Tibial nerve (tissue), 4 donors: Measurements from ENCODE around the gene BTBD9. TPM values are rescaled to one million over a fixed set of nuclear protein-coding genes. Genes with fewer than 3 reads are reported as not detected.

Source experiments
- DNase-seq, 2 donors: peaks; one replicate each; pipeline ENCODE4 v3.0.0-alpha.2; 2019; ENCODE audit warnings: low spot score in 2 of 2
- H3K27ac ChIP-seq, 4 donors: fragments of 200-600 bp; sonication (generic) in 3 of 4; one replicate each; pipeline ENCODE4 v1.5.1; 2017 to 2019; ENCODE audit warnings: mild to moderate bottlenecking in 1 of 4
- H3K27me3 ChIP-seq, 2 donors: fragments of 200-600 bp; sonication (generic) in 1 of 2; one replicate each; pipeline versions ENCODE4 v1.5.1 to v1.6.0; 2017 to 2019
- H3K36me3 ChIP-seq, 3 donors: fragments of 200-600 bp; sonication (generic); one replicate each; pipeline ENCODE4 v1.5.1; 2018 to 2019
- H3K4me1 ChIP-seq, 4 donors: fragments of 200-600 bp; sonication (generic) in 3 of 4; one replicate each; pipeline ENCODE4 v1.5.1; 2017 to 2019
- H3K4me3 ChIP-seq, 4 donors: fragments of 200-600 bp; sonication (generic) in 3 of 4; one replicate each; pipeline ENCODE4 v1.5.1; 2017 to 2019; ENCODE audit warnings: mild to moderate bottlenecking in 1 of 4, moderate library complexity in 1 of 4
- H3K9me3 ChIP-seq, 4 donors: fragments of 200-600 bp; sonication (generic) in 3 of 4; one replicate each; pipeline ENCODE4 v1.5.1; 2017 to 2019
- EP300 ChIP-seq, 2 donors: sonication (generic); formaldehyde crosslinking; IDR thresholded peaks; one replicate each; pipeline ENCODE4 v1.6.1; 2017; ENCODE audit warnings: antibody characterized with exemption in 2 of 2, mild to moderate bottlenecking in 1 of 2
- POLR2A ChIP-seq, 2 donors: fragments of 450-650 bp; IDR thresholded peaks; one replicate each; pipeline ENCODE4 v1.6.1; 2017; ENCODE audit warnings: antibody characterized with exemption in 2 of 2, mild to moderate bottlenecking in 2 of 2, moderate library complexity in 2 of 2
- WGBS, 2 donors: methylation state at CpG; one replicate each; pipeline ENCODE4 v1.1.5; 2018; 5-methylcytosine and 5-hydroxymethylcytosine counted together
- total RNA-seq, 4 donors: library from RNA; depleted of rRNA; stranded (reverse); fragments of >200 nt; gene quantifications; one replicate each; pipeline ENCODE4 v1.1.0, GENCODE V29; 2016
- TF ChIP-seq, protein P1 (sequence below), 5 experiments: fragments of 200-600 bp in 3 of 5; fragments of 450-650 bp in 2 of 5; sonication (generic) in 3 of 5; IDR thresholded peaks; one replicate each; pipeline ENCODE4 v1.5.1; 2016 to 2019; ENCODE audit warnings: antibody characterized with exemption in 5 of 5, mild to moderate bottlenecking in 3 of 5, moderate library complexity in 2 of 5

BTBD9 gene
- total RNA-seq, 4 donors from 2014 or later = 7.5 to 23.9 (median 10.7) TPM

DNA sequence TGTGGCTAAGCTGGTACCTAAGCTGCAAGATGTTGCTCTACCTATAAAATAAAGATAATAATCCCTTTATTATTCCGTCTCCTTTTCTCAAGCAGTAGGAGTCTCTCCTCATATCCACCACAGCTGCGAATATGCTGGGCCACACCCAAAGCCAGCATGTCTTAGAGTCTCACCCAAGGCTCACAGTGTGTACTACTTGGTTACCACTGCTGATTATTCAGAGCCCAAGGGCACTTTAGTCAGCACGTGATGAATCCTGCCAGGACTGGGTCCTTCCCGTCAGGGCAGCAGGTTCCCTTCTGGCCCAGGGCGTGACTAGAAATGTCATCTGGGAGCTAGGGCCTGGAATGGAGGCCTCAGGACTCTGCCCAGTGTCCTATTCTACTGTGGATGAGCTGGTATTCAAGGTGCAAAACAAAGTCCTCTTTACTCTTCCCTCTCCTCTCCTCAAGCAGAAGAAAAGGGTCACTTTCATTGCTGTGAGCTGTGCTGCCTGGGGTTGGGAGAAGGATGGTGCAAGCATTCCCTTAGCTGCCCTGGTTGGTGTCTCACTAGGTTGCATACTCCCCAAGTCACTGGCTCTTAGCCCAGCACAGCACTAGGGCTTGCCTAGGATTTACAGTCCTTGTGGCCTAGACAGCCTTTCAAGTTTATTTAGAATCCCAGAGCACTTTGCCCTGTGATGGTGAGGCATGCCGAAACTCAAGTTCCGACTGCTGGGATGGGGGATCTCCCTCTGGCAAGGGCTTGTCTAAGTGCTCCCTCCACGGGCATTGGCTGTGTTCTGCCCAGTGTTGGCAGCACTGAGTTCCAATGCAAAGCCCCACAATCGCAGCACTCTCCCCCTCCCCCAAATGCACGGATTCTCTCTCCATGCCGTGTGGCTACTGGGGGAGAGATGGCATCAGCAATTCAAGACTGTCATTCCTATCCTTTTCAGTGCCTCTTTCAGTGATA lies 320.2 kb downstream of the BTBD9 start:
- 88 to 91% methylated on average over 10 to 11 of the region's 11 CpGs for WGBS, 2 donors
- no peak for TF ChIP-seq POLR2A (IDR thresholded peaks at IDR 0.05)
- no peak for DNase-seq

DNA sequence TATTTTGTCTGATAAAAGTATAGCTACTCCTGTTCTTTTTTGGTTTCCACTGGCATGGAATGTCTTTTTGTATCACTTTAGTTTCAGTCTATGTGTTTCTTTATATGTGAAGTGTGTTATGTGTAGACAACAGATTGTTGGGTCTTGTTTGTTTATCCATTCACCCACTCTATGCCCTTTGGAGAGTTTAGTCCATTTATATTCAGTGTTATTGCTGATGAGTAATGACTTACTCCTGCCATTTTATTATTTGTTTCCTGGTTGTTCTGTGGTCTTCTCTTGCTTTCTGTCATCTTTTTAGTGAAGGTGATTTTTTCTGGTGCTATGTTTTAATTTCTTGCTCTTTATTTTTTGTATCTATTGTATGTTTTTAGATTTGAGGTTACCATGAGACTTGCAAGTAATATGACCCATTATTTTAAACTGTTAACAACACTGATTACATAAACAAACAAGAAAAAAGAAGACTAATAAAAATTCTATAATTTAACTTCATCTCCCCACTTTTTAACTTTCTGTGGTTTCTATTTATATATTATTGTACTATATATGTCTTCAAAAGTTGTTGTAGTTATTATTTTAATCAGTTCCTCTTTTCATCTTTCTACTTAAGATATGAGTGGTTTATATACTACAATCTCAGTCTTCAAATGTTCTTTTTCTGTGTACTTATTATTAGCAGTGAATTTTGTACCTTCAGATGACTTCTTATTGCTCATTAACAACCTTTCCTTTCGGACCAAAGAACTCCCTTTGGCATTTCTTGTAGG lies 323.4 kb downstream of the BTBD9 start:
- H3K9me3 ChIP-seq = no peaks in the 10 kb centered on the region
- 94 to 98% methylated on average over 1 of the region's 1 CpG for WGBS, 2 donors
- H3K4me1 ChIP-seq = no peaks in the 10 kb centered on the region
- H3K4me3 ChIP-seq = no peak overlapping the region
- no peak for DNase-seq
- H3K27me3 ChIP-seq = no peaks in the 10 kb centered on the region
- no peak overlapping the region for H3K27ac ChIP-seq
- TF ChIP-seq EP300 (IDR thresholded peaks at IDR 0.05) (no peak), POLR2A (IDR thresholded peaks at IDR 0.05) (no peak)
- TF ChIP-seq, protein P1, sequence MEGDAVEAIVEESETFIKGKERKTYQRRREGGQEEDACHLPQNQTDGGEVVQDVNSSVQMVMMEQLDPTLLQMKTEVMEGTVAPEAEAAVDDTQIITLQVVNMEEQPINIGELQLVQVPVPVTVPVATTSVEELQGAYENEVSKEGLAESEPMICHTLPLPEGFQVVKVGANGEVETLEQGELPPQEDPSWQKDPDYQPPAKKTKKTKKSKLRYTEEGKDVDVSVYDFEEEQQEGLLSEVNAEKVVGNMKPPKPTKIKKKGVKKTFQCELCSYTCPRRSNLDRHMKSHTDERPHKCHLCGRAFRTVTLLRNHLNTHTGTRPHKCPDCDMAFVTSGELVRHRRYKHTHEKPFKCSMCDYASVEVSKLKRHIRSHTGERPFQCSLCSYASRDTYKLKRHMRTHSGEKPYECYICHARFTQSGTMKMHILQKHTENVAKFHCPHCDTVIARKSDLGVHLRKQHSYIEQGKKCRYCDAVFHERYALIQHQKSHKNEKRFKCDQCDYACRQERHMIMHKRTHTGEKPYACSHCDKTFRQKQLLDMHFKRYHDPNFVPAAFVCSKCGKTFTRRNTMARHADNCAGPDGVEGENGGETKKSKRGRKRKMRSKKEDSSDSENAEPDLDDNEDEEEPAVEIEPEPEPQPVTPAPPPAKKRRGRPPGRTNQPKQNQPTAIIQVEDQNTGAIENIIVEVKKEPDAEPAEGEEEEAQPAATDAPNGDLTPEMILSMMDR (IDR thresholded peaks at IDR 0.05) = no peak
- no peaks in the 10 kb centered on the region for H3K36me3 ChIP-seq

More for the DNA sequence above, 320.2 kb downstream of the BTBD9 start:
- H3K4me3 ChIP-seq = no peak overlapping the region
- H3K27ac ChIP-seq = no peak overlapping the region
- H3K9me3 ChIP-seq = no peaks in the 10 kb centered on the region
- no peaks in the 10 kb centered on the region for H3K27me3 ChIP-seq
- H3K4me1 ChIP-seq = no peaks in the 10 kb centered on the region
- H3K36me3 ChIP-seq = no peaks in the 10 kb centered on the region

DNA sequence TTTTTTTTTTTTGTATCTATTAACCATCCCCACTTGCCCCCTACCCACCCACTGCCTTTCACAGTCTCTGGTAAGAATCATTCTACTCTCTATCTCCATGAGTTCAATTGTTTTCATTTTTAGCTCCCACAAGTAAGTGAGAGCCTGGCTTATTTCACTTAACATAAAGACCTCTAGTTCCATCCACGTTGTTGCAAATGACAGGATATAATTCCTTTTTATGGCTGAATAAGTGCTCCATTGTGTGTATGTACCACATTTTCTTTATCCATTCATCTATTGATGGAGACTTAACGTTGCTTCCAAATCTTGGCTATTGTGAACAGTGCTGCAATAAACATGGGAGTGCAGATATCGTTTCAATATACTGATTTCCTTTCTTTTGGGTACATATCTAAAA lies 328.5 kb downstream of the BTBD9 start:
- Histone ChIP-seq H3K27me3 (no peaks in the 10 kb centered on the region), H3K27ac (no peak overlapping the region), H3K36me3 (no peaks in the 10 kb centered on the region), H3K9me3 (no peaks in the 10 kb centered on the region), H3K4me1 (peaks cover 0 to 7% (median 0%) of the 10 kb centered on the region in 4 donors), H3K4me3 (no peak overlapping the region)
- TF ChIP-seq POLR2A (IDR thresholded peaks at IDR 0.05) = no peak
- TF ChIP-seq, protein P1 (IDR thresholded peaks at IDR 0.05) = no peak
- TF ChIP-seq EP300 (IDR thresholded peaks at IDR 0.05) = no peak
- 47 to 49% methylated on average over 3 of the region's 3 CpGs for WGBS, 2 donors
- no peak for DNase-seq

DNA sequence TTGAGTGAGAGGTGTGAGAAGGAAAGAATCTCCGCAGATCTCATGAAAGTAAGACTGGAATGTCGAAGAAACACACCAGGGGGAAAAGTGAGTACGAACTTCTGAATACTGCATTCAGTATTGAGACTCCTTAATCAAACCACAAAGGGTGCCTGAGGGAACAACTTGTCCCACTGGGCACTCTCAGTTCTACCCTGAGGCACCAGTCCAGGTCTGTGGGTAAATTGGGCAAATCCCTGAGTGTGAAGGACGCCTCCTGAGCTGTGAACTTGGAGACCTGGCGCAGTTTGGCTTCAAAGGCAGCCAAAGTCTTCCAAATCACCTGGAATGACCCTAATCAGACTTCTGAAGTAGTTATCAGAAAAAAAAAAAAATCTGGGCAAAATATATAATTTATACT lies 329.7 kb downstream of the BTBD9 start:
- peaks cover 0 to 7% (median 0%) of the 10 kb centered on the region in 4 donors for H3K4me1 ChIP-seq
- H3K36me3 ChIP-seq = no peaks in the 10 kb centered on the region
- H3K9me3 ChIP-seq = no peaks in the 10 kb centered on the region
- no peak for TF ChIP-seq EP300 (IDR thresholded peaks at IDR 0.05)
- TF ChIP-seq, protein P1 (IDR thresholded peaks at IDR 0.05) = no peak
- TF ChIP-seq POLR2A (IDR thresholded peaks at IDR 0.05) = no peak
- 72 to 73% methylated on average over 5 of the region's 5 CpGs for WGBS, 2 donors
- no peaks in the 10 kb centered on the region for H3K27me3 ChIP-seq
- DNase-seq = no peak
- no peak overlapping the region for H3K27ac ChIP-seq
- no peak overlapping the region for H3K4me3 ChIP-seq

DNA sequence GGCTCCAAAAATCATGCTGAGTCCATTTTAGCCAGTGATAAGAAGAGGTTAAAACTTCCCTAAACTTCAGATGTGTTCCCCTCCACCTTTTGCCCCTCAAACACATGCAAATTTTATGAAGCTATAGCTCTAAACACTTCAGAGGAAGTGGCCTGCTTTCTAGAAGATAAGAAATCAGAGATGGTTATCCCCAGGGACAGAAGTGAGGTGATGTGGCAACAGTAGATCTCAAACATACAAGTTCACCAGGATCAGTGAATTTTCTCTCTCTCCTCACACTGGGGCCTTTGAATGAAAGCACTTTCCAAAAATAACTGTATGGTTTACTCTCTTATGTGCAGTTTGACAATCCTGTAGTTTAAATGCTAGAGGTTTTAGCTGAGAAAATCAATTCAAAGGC lies 332.0 kb downstream of the BTBD9 start:
- Histone ChIP-seq H3K27me3 (no peaks in the 10 kb centered on the region), H3K4me3 (no peak overlapping the region), H3K27ac (no peak overlapping the region), H3K9me3 (no peaks in the 10 kb centered on the region), H3K36me3 (no peaks in the 10 kb centered on the region), H3K4me1 (peaks cover 0 to 7% (median 0%) of the 10 kb centered on the region in 4 donors)
- no peak for TF ChIP-seq POLR2A (IDR thresholded peaks at IDR 0.05)
- TF ChIP-seq, protein P1 (IDR thresholded peaks at IDR 0.05) = no peak
- no peak for TF ChIP-seq EP300 (IDR thresholded peaks at IDR 0.05)
- DNase-seq = no peak
